BE2C (cell line): Measurements from ENCODE around the gene KCTD5.

ENCODE experiments used
- DNase-seq: peaks from one replicate; pipeline ENCODE4 v3.0.0-alpha.2; 2020
- H3K27me3 ChIP-seq: fragments of 250-450 bp; sonication (Bioruptor Pico); 2 replicates; pipeline ENCODE4 v1.5.1; 2020; ENCODE audit warnings: mild to moderate bottlenecking
- H3K36me3 ChIP-seq: fragments of 250-450 bp; sonication (Bioruptor Pico); 2 replicates; pipeline ENCODE4 v1.5.1; 2020; ENCODE audit warnings: mild to moderate bottlenecking
- H3K4me1 ChIP-seq: fragments of 250-450 bp; sonication (Bioruptor Pico); 2 replicates; pipeline ENCODE4 v1.5.1; 2020
- H3K4me3 ChIP-seq: 2 replicates; pipeline ENCODE4 v1.5.1; 2011; ENCODE audit warnings: low read depth, low read length
- H3K9me3 ChIP-seq: fragments of 250-450 bp; sonication (Bioruptor Pico); 2 replicates; pipeline ENCODE4 v1.5.1; 2020
- CTCF ChIP-seq: IDR thresholded peaks from 2 replicates; pipeline ENCODE4 v1.5.1; 2012; ENCODE audit warnings: mild to moderate bottlenecking, low read depth, low read length

KCTD5 gene

DNA sequence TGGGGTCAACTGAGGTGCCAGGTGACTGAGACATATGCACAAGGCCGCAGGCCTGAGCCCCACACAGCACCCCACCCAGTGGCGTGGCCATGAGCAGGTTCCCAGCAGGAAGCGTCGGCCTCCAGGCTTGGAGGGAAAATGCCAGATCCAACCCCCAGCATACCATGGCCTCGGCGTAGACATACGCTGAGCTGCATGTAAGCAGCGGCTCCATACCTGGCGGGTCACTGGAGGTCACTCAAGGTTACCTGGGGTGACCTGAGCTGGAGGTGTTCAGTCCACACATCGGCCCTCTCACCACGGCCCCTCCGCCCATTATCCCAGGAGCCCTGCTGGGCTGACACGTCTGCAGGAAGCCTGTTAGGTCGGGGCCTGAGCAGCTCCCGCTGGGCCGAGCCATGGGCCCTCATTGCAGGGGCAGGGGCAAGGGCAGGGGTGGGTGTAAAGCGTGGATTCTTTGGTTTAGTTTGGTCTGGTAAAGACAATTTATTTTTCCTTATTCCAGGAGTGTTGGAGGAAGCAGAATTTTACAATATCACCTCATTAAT lies 15.2 kb downstream of the KCTD5 start:
- peaks cover 32% of the 10 kb centered on the region for H3K36me3 ChIP-seq
- no peak for TF ChIP-seq CTCF
- no peaks in the 10 kb centered on the region for H3K27me3 ChIP-seq
- no peaks in the 10 kb centered on the region for H3K4me1 ChIP-seq
- H3K9me3 ChIP-seq: no peaks in the 10 kb centered on the region
- DNase-seq: no peak
- no peak overlapping the region for H3K4me3 ChIP-seq

GRCh38 chr16:2698103-2698870 lies 16.0 kb downstream of the KCTD5 start:
- DNase-seq: no peak
- no peak for TF ChIP-seq CTCF
- no peaks in the 10 kb centered on the region for H3K4me1 ChIP-seq
- H3K9me3 ChIP-seq: no peaks in the 10 kb centered on the region
- no peaks in the 10 kb centered on the region for H3K27me3 ChIP-seq
- H3K4me3 ChIP-seq: no peak overlapping the region
- peaks cover 40% of the 10 kb centered on the region for H3K36me3 ChIP-seq

DNA sequence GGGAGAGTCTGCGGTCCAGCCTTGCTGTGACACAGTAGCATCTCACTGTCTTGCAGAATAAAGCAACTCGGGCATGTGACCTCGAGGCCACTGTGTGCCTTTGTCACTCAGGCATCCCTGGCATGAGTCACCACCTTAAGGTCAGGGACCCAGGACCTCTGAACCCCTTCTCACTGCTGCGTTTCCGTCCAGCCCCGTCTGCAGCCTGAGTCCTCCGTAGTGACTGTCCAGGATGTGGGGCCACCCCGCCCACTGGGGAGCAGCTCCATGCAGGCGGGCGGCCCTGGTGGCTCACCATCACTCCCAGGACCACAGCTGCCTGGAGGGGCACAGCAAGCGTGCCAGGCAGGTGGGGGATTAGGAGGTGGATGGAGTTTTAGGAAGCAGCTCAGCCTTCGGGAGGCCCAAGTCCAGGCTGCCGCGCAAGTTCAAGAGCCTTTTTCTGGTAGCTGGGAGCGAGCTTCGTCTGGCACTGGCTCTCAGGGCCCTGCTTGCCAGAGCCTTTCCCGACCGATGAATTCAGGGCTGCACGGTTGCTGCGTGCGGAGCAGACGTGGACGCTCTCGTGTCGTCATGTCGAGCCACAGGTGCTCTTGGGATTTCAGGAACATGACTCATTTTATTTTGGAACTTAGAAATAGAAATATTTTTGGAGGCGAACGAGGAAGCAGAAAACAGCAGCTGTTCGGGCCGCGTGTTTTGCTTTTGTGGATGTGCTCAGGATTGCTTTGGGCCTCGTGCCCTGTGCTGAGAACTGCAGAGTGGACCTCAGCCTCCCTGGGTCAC lies 16.8 kb downstream of the KCTD5 start:
- no peak for TF ChIP-seq CTCF
- Histone ChIP-seq H3K9me3 (no peaks in the 10 kb centered on the region), H3K4me1 (no peaks in the 10 kb centered on the region), H3K36me3 (peaks cover 44% of the 10 kb centered on the region), H3K27me3 (no peaks in the 10 kb centered on the region), H3K4me3 (no peak overlapping the region)
- DNase-seq: no peak

DNA sequence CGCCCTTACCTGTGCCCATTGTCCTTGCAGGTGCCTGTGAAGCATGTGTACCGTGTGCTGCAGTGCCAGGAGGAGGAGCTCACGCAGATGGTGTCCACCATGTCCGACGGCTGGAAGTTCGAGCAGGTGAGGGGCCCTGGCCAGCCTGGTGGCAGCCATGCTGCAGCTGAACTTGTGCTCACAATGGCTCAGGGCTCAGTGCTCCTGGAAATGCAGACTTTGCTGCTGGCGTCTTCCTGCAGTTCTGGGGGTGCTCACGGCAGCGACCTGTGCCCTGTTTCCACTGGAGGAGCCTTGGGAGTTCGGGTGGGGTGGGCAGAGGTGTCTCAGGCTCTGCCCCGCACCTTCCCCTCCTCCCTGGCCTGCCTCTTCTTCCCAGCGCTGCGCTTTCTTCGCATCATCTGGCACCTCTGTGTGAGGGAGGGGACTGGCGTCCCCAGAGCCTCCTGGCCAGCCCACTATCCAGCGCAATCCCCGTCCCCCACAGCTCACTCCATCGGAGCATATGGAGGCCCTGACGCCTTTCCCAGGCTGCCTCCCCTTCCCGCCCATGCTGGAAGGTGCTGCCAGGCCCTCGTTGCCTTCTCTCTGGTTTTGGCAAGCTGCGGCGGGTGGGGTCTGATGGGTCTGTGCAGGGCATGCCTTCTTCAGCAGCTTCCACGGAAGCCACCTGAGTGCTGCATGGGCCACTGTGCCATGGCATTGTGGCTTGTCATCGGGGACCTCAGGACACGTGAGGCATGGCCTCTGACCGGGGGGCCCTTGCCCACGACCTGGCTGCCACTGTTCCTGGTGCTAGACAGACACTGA lies 17.7 kb downstream of the KCTD5 start:
- no peak for DNase-seq
- Histone ChIP-seq H3K27me3 (no peaks in the 10 kb centered on the region), H3K4me1 (no peaks in the 10 kb centered on the region), H3K9me3 (no peaks in the 10 kb centered on the region), H3K36me3 (peaks cover 47% of the 10 kb centered on the region), H3K4me3 (no peak overlapping the region)
- TF ChIP-seq CTCF: no peak

DNA sequence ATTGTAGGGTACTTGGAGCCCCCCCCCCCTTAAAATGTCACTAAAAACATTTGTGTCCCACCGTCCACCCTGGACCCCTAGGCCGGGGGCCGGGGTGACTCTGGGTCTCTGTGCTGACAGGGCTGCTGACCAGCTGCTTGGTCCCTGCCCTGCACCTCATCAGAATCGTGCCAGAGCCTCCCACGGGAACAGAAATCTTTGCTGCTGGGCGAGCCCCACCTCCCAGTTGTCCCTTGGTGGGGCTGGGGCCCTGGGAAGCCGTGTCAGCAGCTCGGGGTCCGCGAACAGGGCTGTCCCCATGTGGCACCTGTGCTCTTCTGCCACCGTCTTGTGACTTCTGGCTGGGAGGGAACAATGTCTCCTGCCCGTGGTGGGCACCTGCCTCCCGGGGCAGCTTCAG lies 18.5 kb downstream of the KCTD5 start:
- DNase-seq: no peak
- TF ChIP-seq CTCF: no peak
- peaks cover 47% of the 10 kb centered on the region for H3K36me3 ChIP-seq

More for the DNA sequence above, 18.5 kb downstream of the KCTD5 start:
- Histone ChIP-seq H3K4me3 (no peak overlapping the region), H3K9me3 (no peaks in the 10 kb centered on the region), H3K4me1 (no peaks in the 10 kb centered on the region), H3K27me3 (no peaks in the 10 kb centered on the region)
